Bronchial epithelial cell (primary cell): ENCODE data around the gene RNPEPL1. TPM values are rescaled to one million over a fixed set of nuclear protein-coding genes. Genes with fewer than 3 reads are reported as not detected.

Experiments
- DNase-seq: peaks from one replicate; pipeline ENCODE4 v3.0.0-alpha.2; 2010; ENCODE audit warnings: low read depth
- FAIRE-seq: peaks from 2 replicates; lab custom pipeline; 2011; peaks lifted over from hg19 to GRCh38; lab: Jason Lieb, UNC
- H3K27me3 ChIP-seq: 2 replicates; pipeline ENCODE4 v1.5.1; 2011; ENCODE audit warnings: low read length; ENCODE audit not compliant: control insufficient read depth, insufficient read depth
- H3K36me3 ChIP-seq: 2 replicates; pipeline ENCODE4 v1.5.1; 2011; ENCODE audit warnings: low read length; ENCODE audit not compliant: control insufficient read depth, insufficient read depth
- H3K4me3 ChIP-seq: 2 replicates; pipeline ENCODE4 v1.5.1; 2011; ENCODE audit warnings: mild to moderate bottlenecking, low read depth, low read length, control low read depth
- CTCF ChIP-seq: IDR thresholded peaks from 2 replicates; pipeline ENCODE4 v1.5.1; 2011; ENCODE audit warnings: mild to moderate bottlenecking, moderate library complexity, low read length, control low read depth, inconsistent platforms; ENCODE audit not compliant: insufficient read depth, severe bottlenecking
- total RNA-seq: library from RNA; depleted of rRNA; stranded (reverse); fragments of >200 nt; gene quantifications from 2 replicates; pipeline ENCODE4 v1.2.1, GENCODE V29; 2014

RNPEPL1 gene
- total RNA-seq, 1 donor from 2014 or later = 10.8 TPM

GRCh38 chr2:240574386-240575100 is 6.3 kb downstream of the RNPEPL1 start:
- FAIRE-seq (no peak), DNase-seq (no peak)
- no peaks in the 10 kb centered on the region for H3K27me3 ChIP-seq
- peaks cover 13% of the 10 kb centered on the region for H3K36me3 ChIP-seq
- no peak for TF ChIP-seq CTCF
- H3K4me3 ChIP-seq = no peak overlapping the region

GRCh38 chr2:240575101-240575965 is 7.0 kb downstream of the RNPEPL1 start:
- no peak for FAIRE-seq
- no peak overlapping the region for H3K4me3 ChIP-seq
- DNase-seq = no peak
- TF ChIP-seq CTCF = no peak
- H3K27me3 ChIP-seq = no peaks in the 10 kb centered on the region
- peaks cover 13% of the 10 kb centered on the region for H3K36me3 ChIP-seq

DNA sequence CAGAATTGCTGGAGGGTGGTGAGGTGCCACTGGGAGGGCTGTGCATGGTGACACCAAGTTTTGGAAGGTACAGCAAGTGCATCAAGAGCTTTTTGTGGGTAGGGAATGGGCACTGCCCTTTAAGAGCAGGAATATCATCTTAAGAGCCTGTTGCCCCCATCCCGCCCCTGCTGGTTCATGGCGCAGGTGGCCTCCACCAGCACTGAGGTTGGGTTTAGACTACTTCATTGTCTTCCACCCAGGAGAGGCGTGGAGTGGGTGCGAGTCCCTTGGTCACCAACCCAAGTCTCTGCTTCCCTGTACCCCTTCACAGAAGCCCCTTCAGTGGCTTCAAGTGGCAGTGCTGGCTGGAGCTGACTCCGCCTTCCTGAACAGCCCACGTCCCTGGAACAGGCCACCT is 7.8 kb downstream of the RNPEPL1 start:
- no peak for FAIRE-seq

GRCh38 chr2:240576436-240577205 is 8.3 kb downstream of the RNPEPL1 start:
- no peak for FAIRE-seq

More for the DNA sequence above, 7.8 kb downstream of the RNPEPL1 start:
- TF ChIP-seq CTCF = no peak
- no peak for DNase-seq
- Histone ChIP-seq H3K27me3 (no peaks in the 10 kb centered on the region), H3K36me3 (peaks cover 13% of the 10 kb centered on the region), H3K4me3 (no peak overlapping the region)

More at GRCh38 chr2:240576436-240577205, 8.3 kb downstream of the RNPEPL1 start:
- no peak for TF ChIP-seq CTCF
- H3K27me3 ChIP-seq = no peaks in the 10 kb centered on the region
- DNase-seq = no peak
- peaks cover 13% of the 10 kb centered on the region for H3K36me3 ChIP-seq
- H3K4me3 ChIP-seq = no peak overlapping the region
